Measurements from ENCODE around the gene DECR2.
"Not testable (repeated sequence)": the region's sequence is repeated elsewhere in the genome, so short reads cannot be mapped to it uniquely, and the experiment has no call there.

The DECR2 gene

GRCh38 chr16:401468-402348, at the start of gene DECR2:
Gene DECR2 (plus strand): TSS chr16:401885. CDS start chr16:401964, 79 bp downstream.
- DNase-seq (ENCODE audit: low spot score): peak; percentile 91

- DNase-seq (ENCODE audit: low spot score): peak; percentile 85
These were observed 48.9 kb upstream of the DECR2 start, which contains the start of gene AXIN1 for GRCh38 chr16:352547-353403. Gene AXIN1 (minus strand): TSS chr16:352723. CDS start chr16:347025, 5,698 bp downstream.

- DNase-seq (ENCODE audit: low spot score): no peak
These were observed 48.0 kb upstream of the DECR2 start for GRCh38 chr16:353404-354290.

GRCh38 chr16:354291-354881, 47.3 kb upstream of the DECR2 start:
- DNase-seq (ENCODE audit: low spot score): no peak

- no peak for DNase-seq (ENCODE audit: low spot score)
These were observed 46.7 kb upstream of the DECR2 start for GRCh38 chr16:354971-355461.

GRCh38 chr16:356741-357140, 44.9 kb upstream of the DECR2 start:
- no peak for DNase-seq (ENCODE audit: low spot score)

- DNase-seq (ENCODE audit: low spot score): no peak
These were observed 42.5 kb upstream of the DECR2 start for GRCh38 chr16:359067-359763.

GRCh38 chr16:359871-360697, 41.6 kb upstream of the DECR2 start:
- DNase-seq (ENCODE audit: low spot score): no peak

GRCh38 chr16:360698-361336, 40.9 kb upstream of the DECR2 start:
- DNase-seq (ENCODE audit: low spot score): no peak

- DNase-seq (ENCODE audit: low spot score): no peak
These were observed 40.3 kb upstream of the DECR2 start for GRCh38 chr16:361341-361871.

- DNase-seq (ENCODE audit: low spot score): peak; percentile 70
These were observed 39.6 kb upstream of the DECR2 start for GRCh38 chr16:361872-362701.

GRCh38 chr16:362702-362999, 39.0 kb upstream of the DECR2 start:
- not testable (repeated sequence) for DNase-seq (ENCODE audit: low spot score)

GRCh38 chr16:363110-363765, 38.4 kb upstream of the DECR2 start:
- no peak for DNase-seq (ENCODE audit: low spot score)

- no peak for DNase-seq (ENCODE audit: low spot score)
These were observed 37.8 kb upstream of the DECR2 start for GRCh38 chr16:363766-364490.

- no peak for DNase-seq (ENCODE audit: low spot score)
These were observed 36.8 kb upstream of the DECR2 start for GRCh38 chr16:364595-365491.

GRCh38 chr16:366476-366875, 35.2 kb upstream of the DECR2 start:
- no peak for DNase-seq (ENCODE audit: low spot score)
